Measurements from ENCODE around the gene CADM1.

DNA sequence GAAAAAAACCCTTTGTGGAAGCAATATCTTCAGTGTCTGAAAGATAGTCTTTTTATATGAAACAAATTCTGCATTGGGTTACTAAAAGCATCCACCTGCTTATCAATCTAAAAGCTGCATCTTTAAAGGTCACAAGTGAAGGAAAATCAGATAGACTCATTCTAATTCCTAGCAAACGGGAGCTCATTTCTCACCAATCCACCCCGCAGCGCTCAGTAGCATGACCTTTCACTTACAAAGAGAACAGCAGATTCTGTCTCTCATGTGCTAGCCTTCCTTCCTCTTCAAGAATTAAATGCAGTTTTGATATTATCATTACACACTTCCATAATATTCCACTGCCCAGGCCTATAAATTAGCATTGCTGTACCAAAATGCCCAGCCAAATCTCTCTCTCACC lies 212.9 kb downstream of the CADM1 start:
- TF ChIP-seq, protein P1, sequence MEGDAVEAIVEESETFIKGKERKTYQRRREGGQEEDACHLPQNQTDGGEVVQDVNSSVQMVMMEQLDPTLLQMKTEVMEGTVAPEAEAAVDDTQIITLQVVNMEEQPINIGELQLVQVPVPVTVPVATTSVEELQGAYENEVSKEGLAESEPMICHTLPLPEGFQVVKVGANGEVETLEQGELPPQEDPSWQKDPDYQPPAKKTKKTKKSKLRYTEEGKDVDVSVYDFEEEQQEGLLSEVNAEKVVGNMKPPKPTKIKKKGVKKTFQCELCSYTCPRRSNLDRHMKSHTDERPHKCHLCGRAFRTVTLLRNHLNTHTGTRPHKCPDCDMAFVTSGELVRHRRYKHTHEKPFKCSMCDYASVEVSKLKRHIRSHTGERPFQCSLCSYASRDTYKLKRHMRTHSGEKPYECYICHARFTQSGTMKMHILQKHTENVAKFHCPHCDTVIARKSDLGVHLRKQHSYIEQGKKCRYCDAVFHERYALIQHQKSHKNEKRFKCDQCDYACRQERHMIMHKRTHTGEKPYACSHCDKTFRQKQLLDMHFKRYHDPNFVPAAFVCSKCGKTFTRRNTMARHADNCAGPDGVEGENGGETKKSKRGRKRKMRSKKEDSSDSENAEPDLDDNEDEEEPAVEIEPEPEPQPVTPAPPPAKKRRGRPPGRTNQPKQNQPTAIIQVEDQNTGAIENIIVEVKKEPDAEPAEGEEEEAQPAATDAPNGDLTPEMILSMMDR (IDR thresholded peaks at IDR 0.05): no peak
- TF ChIP-seq EP300 (IDR thresholded peaks at IDR 0.05) (no peak), POLR2A (IDR thresholded peaks at IDR 0.05) (no peak)
